ENCODE results near the gene FOS.

Gene FOS

DNA sequence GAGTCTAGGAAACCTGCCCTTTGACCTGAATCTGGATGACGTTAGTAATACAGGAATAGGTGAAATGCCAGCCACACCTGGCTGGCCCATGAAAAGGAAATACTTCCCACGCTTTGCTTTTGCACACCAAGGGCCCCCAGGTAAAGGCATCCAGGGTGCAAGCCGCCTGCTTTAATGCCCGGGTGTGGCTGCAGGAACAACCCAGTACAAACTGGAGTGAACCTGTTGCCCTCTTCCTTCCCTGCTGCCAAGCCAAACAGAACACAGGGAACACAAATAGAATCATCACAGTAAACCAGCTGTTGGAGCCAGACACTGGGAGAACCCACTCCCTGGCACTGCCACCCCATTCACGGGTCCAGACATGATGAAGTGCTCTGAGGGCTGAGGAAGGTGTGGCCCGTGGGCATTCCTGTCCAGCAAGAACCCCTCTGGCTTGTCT lies 24.2 kb upstream of the FOS start:
- peak overlapping the region; percentile 83 for H3K27ac ChIP-seq
- TF ChIP-seq ZFX (IDR thresholded peaks at IDR 0.05; ENCODE audit: borderline replicate concordance) = no peak
- TF ChIP-seq, protein P1, sequence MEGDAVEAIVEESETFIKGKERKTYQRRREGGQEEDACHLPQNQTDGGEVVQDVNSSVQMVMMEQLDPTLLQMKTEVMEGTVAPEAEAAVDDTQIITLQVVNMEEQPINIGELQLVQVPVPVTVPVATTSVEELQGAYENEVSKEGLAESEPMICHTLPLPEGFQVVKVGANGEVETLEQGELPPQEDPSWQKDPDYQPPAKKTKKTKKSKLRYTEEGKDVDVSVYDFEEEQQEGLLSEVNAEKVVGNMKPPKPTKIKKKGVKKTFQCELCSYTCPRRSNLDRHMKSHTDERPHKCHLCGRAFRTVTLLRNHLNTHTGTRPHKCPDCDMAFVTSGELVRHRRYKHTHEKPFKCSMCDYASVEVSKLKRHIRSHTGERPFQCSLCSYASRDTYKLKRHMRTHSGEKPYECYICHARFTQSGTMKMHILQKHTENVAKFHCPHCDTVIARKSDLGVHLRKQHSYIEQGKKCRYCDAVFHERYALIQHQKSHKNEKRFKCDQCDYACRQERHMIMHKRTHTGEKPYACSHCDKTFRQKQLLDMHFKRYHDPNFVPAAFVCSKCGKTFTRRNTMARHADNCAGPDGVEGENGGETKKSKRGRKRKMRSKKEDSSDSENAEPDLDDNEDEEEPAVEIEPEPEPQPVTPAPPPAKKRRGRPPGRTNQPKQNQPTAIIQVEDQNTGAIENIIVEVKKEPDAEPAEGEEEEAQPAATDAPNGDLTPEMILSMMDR (IDR thresholded peaks at IDR 0.05) = no peak

DNA sequence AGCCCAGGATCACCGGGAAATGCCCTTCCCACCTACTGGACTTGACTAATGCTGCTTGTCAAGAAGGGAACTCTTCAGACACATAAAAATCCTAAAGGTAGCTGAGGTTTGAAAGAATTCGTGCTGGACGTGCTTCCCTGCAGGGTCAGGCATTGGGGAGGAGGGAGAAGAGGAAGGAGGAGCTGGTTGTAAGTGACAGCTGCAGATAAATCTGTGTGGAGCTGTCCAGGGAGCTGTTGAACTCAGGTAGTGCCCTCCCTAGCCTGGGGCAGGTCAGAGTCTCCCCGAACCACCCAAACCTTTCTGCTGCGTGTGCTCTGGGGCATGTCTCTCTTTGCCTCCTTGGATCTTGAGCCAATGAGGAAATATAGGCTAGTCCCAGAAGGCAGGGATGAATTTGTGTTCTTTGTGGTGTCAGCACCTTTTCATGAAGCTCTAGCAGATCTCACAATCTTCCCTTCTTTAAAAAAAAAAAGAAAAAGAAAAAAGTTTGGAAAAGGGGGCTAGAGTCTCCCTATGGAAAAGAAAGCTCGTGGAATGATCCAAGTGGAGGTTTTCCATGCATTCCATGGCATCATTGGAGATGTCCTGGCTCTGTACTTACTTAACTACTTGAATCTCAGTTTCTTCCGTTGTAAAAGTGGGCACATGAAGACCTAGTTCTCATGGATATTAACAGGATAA lies 23.6 kb upstream of the FOS start:
- TF ChIP-seq, protein P1 (IDR thresholded peaks at IDR 0.05) = no peak
- TF ChIP-seq ZFX (IDR thresholded peaks at IDR 0.05; ENCODE audit: borderline replicate concordance) = no peak

DNA sequence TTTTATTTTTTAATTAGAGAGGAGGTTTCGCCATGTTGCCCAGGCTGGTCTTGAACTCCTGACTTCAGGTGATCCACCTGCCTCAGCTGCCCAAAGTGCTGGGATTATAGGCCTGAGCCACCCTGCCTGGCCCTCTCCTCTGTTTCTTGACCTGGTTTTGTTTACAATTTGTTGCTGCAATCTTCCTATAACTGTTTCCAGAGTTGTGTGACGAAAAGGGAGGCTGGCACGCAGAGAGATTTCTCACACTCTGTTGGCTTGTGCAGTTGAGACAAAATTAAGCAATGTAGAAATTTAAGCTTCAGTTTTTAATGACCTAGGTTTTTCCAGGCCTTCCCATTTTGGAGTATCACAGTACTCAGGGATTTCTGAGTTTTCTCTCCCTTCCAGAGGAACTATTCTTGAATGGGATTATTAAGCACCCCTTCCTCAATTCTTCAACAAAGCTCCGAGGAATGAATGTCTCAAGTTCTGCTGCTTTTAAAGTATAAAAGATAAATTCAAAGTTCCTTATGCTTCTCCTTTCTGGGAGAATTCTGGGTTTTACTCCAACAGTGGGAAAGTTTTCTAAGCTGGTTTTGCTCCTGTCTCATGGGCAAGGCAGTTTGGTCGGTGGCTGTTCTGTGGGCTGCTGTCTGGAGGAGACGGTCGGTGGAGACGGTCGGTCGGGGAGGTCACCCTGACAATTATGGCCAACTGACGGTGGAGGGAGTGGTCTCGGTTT lies 20.4 kb upstream of the FOS start:
- TF ChIP-seq, protein P1 (IDR thresholded peaks at IDR 0.05) = no peak
- peak overlapping the region; percentile 89 for H3K27ac ChIP-seq

More for the DNA sequence above, 23.6 kb upstream of the FOS start:
- peak overlapping the region; percentile 83 for H3K27ac ChIP-seq

DNA sequence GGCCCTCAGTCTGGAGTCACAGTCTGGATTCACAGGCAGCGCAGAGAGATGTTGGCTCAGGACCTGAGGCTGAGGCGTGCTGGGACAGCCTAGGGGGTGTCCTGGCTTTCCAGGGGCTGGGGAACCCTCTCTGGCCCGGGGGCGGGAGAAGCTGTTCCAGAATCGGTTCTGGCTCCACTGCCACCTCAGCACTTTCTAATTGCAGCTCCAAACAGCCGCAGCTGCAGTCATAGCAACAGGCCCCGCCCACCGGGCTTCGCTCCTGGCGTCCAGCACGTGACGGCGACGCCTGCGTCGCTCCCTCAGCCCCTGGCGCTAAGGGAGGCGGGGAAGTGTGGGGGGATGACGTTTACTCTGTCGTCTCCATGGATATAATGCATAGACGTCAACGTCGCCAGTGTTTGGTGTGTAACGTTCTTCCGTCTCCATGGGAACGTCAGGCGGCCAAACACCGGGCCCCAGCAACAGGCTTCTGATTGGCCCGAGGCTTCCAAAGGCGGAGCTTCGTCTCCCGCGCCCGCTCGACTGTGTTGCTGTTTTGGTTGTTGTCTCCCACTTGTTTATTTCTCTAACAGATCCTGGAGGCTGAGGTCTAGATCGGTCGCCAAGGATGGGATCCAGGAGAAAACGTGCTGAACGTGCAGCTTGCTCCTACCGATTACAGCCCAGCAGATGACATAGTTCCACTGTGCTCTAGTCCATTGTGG lies 19.7 kb upstream of the FOS start:
- peak overlapping the region; percentile 89 for H3K27ac ChIP-seq
- no peak for TF ChIP-seq ZFX (IDR thresholded peaks at IDR 0.05; ENCODE audit: borderline replicate concordance)
- TF ChIP-seq, protein P1 (IDR thresholded peaks at IDR 0.05) = no peak

DNA sequence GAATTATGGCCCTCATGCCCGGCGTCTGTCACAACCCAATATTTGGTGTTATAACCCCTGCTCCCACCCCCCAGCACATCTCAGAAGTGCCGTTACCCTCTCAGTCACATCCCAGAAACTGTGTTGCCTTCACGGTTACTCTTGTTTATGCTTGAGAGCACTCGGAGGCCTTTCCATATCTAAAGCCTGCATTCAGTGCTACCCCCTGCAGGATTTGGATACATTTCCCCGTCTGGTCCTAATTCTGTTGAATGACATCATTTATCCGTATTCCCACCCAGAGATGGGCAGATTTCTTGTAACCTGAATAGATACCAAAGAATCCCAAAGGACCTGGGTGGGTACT lies 19.1 kb upstream of the FOS start:
- TF ChIP-seq ZFX (IDR thresholded peaks at IDR 0.05; ENCODE audit: borderline replicate concordance) = no peak
- TF ChIP-seq, protein P1 (IDR thresholded peaks at IDR 0.05) = peak; percentile 14; the same call in 1 of the 2 replicates
- H3K27ac ChIP-seq = peak overlapping the region; percentile 89

DNA sequence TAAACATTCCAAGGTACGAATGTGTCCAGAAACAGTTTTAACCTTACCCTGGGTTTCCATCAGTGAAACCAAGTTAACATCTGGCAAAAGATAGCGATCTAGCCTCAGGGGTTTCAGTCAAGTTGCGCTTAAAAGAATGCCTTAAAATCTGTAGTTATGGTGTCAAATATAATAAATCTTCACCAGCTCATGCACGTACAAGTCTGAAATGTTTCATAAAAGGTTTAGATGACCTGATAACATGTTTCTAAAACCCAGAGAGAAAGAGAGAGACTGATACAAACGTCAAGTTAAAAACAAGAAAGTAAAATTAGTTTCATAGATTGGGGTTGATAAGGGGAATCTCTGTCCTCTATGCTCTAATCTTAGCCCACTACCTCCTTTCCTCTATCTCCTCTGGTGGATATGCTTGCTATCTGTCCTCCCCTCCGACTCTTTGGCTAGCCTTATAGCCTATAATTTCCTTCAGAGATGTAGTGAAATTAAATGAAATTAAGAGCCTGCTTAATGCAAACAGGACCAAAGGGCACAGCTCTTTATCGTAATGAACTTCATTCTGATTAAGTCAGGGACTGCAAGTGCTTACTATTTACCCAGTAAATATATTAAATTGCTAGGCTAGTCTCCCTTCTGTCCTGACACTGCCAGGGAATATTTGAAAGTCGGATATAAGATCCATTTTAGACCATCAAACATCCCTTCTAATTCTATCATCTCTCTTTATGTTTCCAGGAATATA lies 18.4 kb upstream of the FOS start:
- H3K27ac ChIP-seq = peak overlapping the region; percentile 89
- TF ChIP-seq ZFX (IDR thresholded peaks at IDR 0.05; ENCODE audit: borderline replicate concordance) = no peak
- TF ChIP-seq, protein P1 (IDR thresholded peaks at IDR 0.05) = no peak
